Measurements from ENCODE around the gene MYH1. TPM values are rescaled to one million over a fixed set of nuclear protein-coding genes. Genes with fewer than 3 reads are reported as not detected.
"Not testable (repeated sequence)": the region's sequence is repeated elsewhere in the genome, so short reads cannot be mapped to it uniquely, and the experiment has no call there.

MYH1 gene
- total RNA-seq, 1 donor: not detected

DNA sequence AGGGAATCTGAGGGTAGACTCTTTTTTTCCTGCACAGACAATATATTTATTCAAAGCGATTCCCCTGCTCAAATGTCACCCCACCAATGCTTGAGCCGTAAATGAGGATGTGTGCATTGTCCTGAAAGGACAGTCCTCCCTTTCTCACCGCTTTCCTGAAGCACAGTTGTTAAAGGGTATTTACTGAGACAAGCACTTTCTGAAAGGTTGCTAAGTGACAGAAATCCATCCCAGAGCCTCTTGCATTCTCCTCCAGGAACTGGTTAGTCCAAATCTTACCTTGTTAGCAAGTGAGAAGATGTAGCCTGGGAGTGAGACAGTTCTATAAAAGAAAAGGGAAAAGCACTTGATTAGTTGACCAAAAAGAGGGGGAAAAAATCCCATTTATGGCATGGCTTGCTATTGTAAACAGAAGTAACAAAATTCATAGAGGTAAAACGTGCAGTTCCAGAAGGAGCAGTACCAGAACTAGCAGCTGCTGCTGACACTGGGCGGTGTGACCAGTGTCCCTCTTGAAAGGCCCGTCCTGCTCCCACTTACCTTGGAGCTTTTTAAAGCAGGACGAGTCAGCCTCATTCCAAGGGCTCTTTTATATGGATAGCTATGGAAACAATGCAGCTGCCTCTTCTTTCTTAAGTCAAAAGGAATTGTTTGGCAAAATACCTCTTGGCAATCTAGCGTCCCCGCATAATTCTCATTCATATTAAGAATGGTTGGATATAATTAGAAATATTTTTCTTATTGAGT is 30.9 kb upstream of the MYH1 start, which contains the start of gene MYH2:
MYH2 (minus strand) TSS at position 563 of the 747 bp plus-strand sequence. CDS start 1,738 bp downstream, outside the sequence.
- TF ChIP-seq CTCF (IDR thresholded peaks at IDR 0.05; ENCODE audit: insufficient read depth, low read length): no peak
- H3K4me3 ChIP-seq (ENCODE audit: low read depth, low read length): no peak within 1 kb of the TSS
- DNase-seq (ENCODE audit: low read depth): no peak

DNA sequence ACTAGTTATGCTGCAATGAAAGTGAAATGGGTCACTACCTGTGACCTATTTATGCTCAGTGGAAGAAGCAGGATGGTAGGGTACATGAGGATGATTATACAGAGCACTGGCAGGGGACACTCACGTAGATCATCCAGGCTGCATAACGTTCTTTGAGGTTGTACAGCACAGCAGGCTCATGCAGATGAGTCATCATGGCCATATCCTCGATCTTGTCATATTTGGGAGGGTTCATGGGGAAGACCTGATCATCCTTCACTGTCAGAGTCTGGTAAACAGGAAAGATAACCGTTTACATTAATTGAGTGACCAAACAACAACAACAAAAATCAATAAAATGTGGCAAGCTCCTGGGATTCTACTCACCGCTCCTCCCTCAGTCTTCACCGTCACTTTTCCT is 29.0 kb upstream of the MYH1 start:
- no peak overlapping the region for H3K4me3 ChIP-seq (ENCODE audit: low read depth, low read length)
- no peak for TF ChIP-seq CTCF (IDR thresholded peaks at IDR 0.05; ENCODE audit: insufficient read depth, low read length)
- DNase-seq (ENCODE audit: low read depth): no peak

- H3K4me3 ChIP-seq (ENCODE audit: low read depth, low read length); DNase-seq (ENCODE audit: low read depth): not testable (repeated sequence)
These were observed 25.1 kb upstream of the MYH1 start for GRCh38 chr17:10543486-10543885.

GRCh38 chr17:10541179-10541578 is 22.8 kb upstream of the MYH1 start:
- DNase-seq (ENCODE audit: low read depth); H3K4me3 ChIP-seq (ENCODE audit: low read depth, low read length): not testable (repeated sequence)

DNA sequence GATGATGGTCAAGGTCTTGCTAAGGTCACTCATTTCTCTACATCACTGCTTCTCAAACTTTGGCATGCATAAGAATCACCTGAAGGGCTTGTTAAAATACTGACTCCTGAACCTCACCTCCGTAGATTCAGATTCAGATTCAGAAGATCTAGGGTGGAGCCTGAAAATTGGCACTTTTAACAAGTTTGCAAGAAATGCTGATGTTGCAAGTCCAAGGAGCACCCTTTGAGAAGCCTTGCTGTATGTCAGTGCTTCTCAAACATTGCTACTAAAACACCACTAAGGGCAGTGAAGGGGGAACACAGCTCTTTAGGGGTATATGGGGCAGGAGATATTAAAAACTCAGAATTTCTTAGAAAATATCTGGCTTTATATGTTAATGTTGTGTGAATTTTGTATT is 13.7 kb upstream of the MYH1 start:
- TF ChIP-seq CTCF (IDR thresholded peaks at IDR 0.05; ENCODE audit: insufficient read depth, low read length): no peak
- H3K4me3 ChIP-seq (ENCODE audit: low read depth, low read length): no peak overlapping the region
- DNase-seq (ENCODE audit: low read depth): no peak

- no peak for DNase-seq (ENCODE audit: low read depth)
- TF ChIP-seq CTCF (IDR thresholded peaks at IDR 0.05; ENCODE audit: insufficient read depth, low read length): no peak
- no peak overlapping the region for H3K4me3 ChIP-seq (ENCODE audit: low read depth, low read length)
These were observed 9.1 kb upstream of the MYH1 start for GRCh38 chr17:10527419-10527818.

GRCh38 chr17:10526517-10526916 is 8.2 kb upstream of the MYH1 start:
- no peak for TF ChIP-seq CTCF (IDR thresholded peaks at IDR 0.05; ENCODE audit: insufficient read depth, low read length)
- no peak overlapping the region for H3K4me3 ChIP-seq (ENCODE audit: low read depth, low read length)
- DNase-seq (ENCODE audit: low read depth): no peak

DNA sequence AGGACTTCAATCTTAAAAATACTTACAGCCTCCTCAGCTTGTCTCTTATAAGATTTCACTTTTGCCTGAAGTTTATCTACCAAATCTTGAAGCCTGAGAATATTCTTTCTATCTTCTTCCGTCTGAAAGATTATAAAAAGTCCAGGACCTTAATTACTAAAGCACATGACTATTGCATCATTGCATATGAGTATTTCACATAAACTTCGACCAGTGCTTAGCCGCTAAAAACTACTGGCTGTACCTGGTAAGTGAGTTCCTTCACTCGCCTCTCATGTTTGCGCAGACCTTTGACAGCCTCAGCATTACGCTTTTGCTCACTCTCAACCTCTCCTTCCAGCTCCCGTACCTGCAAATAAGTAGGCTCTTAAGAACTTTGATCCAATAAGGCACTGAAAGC is 4.7 kb upstream of the MYH1 start:
- no peak for DNase-seq (ENCODE audit: low read depth)
- no peak overlapping the region for H3K4me3 ChIP-seq (ENCODE audit: low read depth, low read length)
- TF ChIP-seq CTCF (IDR thresholded peaks at IDR 0.05; ENCODE audit: insufficient read depth, low read length): no peak

Data from fibroblast of the aortic adventitia (primary cell).